Ammon's horn (tissue), 1 donor: Measurements from ENCODE around the gene TRIM28.
"Not testable (repeated sequence)": the region's sequence is repeated elsewhere in the genome, so short reads cannot be mapped to it uniquely, and the experiment has no call there.

Experiments
- DNase-seq: peaks from one replicate; pipeline ENCODE4 v3.0.0-alpha.2; 2016; ENCODE audit warnings: low spot score

The TRIM28 gene

GRCh38 chr19:58519355-58520256, 24.3 kb upstream of the TRIM28 start, which contains the start of gene ZBTB45:
ZBTB45 (minus strand) TSS chr19:58519810; CDS start chr19:58517673, 2,137 bp downstream.
- DNase-seq, result peak; percentile 97

DNA sequence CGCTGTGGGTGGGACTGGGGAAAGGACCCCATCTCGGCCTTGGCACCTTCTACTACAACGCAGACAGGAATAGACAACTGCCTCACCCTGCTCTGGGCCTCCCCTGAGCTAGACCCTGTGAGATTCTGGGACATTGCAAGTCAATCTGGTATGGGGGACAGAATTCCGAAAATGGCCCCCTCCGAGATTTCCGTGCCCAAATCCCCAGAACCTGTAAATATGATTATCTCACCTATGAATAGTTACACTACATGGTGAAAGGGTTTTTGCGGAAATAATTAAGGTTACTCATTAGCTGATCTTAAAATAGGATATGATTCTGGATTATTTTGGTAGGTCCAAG, 23.6 kb upstream of the TRIM28 start:
- no peak for DNase-seq

GRCh38 chr19:58521651-58522050, 22.2 kb upstream of the TRIM28 start:
- DNase-seq, result no peak

GRCh38 chr19:58522709-58523108, 21.2 kb upstream of the TRIM28 start:
- no peak for DNase-seq

DNA sequence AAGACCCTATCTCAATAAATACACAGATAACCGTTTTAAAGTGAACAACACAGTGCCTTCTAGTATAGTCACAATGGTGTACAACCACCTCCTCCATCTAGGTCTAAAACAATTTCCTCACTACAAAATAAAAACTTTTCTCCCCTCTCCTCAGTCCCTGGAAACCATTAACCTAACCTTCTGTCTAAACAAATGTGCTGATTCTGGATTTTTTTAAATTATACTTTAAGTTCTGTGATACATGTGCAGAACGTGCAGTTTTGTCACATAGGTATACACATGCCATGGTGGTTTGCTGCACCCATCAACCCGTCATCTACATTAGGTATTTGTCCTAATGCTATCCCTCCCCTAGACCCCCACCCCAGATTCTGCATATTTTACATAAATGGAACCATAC, 14.5 kb upstream of the TRIM28 start:
- DNase-seq, result no peak

- no peak for DNase-seq
Measured at GRCh38 chr19:58531034-58531840, 12.6 kb upstream of the TRIM28 start.

DNA sequence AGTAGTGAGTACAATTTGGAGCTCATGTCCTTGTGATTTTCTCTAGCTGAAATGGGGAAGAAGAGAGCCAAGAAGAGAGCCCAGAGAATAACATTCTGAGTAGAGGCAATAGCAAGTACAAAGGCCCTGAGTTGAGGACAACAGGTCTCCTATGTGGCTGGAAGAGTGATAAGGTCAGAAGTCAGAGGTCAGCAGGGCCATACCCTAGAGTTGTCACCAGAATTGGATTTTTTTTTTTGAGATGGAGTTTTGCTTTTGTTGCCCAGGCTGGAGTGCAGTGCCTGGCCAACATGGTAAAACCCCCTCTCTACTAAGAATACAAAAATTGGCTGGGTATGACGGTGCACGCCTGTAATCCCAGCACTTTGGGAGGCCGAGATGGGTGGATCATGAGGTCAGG, 8.0 kb upstream of the TRIM28 start:
- no peak for DNase-seq

GRCh38 chr19:58536852-58537798, 6.7 kb upstream of the TRIM28 start:
- DNase-seq, result no peak

DNA sequence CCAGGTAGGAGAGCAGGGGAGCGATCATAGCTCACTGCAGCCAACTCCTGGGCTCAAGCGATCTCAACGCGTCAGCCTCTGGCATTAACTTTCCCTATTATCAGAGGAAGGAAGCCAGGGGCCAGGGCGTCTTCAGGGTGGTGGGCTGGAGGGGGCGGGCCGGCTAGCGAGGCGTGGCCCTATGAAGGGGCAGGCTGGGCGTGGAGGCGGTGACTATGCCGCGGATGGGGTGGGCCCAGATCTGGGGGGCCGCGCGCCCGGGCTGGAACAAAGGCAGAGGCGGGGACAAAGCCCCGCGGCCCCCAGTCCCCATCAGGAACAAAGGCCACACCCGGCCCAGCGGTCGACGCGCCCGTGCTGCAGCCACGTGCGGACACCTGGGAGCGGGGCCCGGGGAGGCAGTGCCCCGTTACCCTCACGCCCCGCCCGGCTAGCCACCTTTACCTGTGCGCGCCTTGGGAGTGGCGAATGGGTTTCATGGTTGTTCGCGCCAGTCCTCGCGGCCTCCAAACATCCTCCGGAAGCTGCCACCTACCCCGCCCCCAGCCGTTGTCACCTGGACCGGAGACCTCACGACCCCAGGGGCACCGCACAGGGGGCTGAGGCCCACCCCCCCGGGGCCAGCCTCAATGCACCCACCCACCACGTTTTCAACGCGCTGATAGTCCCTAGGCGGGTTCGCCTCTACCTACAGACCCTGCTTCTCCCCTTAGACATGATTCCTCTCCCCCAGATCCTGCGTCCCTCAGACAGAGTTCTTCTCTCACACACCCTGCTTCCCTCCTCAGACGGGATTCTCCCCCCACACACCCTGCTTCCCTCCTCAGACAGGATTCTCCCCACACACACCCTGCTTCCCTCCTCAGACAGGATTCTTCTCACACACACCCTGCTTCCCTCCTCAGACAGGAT, 5.4 kb upstream of the TRIM28 start:
- DNase-seq, result no peak

DNA sequence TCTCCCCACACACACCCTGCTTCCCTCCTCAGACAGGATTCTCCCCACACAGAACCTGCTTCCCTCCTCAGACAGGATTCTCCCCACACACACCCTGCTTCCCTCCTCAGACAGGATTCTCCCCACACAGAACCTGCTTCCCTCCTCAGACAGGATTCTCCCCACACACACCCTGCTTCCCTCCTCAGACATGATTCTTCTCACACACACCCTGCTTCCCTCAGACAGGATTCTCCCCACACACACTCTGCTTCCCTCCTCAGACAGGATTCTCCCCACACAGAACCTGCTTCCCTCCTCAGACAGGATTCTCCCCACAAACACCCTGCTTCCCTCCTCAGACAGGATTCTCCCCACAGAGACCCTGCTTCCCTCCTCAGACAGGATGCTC, 4.7 kb upstream of the TRIM28 start:
- DNase-seq, result not testable (repeated sequence)

DNA sequence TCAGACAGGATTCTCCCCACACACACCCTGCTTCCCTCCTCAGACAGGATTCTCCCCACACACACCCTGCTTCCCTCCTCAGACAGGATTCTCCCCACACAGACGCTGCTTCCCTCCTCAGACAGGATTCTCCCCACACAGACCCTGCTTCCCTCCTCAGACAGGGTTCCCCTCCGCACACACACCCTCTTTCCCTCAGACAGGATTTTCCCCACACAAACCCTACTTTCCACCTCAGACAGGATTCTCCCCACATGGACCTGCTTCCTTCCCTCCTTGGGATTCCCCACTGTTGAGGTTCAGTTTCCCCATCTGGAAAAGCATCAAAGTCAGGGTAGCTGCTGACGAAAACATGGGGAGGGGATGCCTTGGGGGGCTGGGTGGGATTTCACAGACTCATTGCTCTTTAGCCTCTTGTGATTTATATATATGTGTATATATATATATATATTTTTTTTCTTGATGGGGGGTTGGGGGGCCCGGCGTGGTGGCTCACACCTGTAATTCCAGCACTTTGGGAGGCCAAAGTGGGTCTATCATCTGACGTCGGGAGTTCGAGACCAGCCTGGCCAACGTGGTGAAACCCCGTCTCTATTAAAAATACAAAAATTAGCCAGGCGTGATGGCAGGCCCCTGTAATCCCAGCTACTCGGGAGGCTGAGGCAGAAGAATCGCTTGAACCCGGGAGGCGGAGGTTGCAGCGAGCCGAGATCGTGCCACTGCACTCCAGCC, 1.1 kb upstream of the TRIM28 start:
- DNase-seq, result not testable (repeated sequence)

DNA sequence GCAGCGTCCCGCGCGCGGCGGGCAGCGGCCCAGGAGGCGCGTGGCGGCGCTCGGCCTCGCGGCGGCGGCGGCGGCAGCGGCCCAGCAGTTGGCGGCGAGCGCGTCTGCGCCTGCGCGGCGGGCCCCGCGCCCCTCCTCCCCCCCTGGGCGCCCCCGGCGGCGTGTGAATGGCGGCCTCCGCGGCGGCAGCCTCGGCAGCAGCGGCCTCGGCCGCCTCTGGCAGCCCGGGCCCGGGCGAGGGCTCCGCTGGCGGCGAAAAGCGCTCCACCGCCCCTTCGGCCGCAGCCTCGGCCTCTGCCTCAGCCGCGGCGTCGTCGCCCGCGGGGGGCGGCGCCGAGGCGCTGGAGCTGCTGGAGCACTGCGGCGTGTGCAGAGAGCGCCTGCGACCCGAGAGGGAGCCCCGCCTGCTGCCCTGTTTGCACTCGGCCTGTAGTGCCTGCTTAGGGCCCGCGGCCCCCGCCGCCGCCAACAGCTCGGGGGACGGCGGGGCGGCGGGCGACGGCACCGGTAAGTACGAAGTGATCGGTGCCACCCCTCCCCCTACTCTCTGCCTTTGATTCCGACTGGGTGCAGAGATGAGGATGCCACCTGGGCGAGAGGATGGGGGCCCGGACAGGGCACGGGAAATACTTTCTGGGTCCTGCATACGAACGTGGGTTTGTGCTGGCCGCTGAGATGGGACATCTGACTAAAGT, 874 bp downstream of the TRIM28 start:
- DNase-seq, result no peak

- no peak for DNase-seq
Measured at GRCh38 chr19:58545286-58546018, 1.6 kb downstream of the TRIM28 start.

- DNase-seq, result no peak
Measured at GRCh38 chr19:58546019-58546530, 2.2 kb downstream of the TRIM28 start.

DNA sequence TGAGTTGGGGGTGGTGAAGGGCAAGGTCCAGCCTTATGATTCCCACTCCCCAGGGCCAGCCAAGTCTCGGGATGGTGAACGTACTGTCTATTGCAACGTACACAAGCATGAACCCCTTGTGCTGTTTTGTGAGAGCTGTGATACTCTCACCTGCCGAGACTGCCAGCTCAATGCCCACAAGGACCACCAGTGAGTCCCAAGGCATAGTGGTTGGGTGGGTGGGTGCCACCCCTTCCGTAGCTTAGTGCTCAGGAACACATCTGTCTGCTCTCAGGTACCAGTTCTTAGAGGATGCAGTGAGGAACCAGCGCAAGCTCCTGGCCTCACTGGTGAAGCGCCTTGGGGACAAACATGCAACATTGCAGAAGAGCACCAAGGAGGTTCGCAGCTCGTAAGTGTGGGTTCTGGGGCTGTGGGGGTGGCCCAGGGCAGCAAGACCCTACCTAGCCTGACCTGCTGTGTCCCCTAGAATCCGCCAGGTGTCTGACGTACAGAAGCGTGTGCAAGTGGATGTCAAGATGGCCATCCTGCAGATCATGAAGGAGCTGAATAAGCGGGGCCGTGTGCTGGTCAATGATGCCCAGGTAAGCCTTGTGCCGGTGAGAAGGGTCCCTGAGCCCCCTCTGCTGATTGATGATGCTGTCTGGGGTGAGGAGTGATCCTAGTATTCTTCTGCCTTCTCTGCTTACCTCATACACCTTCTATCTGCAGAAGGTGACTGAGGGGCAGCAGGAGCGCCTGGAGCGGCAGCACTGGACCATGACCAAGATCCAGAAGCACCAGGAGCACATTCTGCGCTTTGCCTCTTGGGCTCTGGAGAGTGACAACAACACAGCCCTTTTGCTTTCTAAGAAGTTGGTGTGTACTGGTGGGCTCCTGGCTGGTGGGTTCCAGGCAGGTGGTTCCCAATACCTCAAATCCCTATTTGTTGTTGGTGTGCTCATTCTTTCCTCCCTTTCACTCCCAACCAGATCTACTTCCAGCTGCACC, 3.8 kb downstream of the TRIM28 start:
- DNase-seq, result no peak

GRCh38 chr19:58548859-58549663, 5.2 kb downstream of the TRIM28 start:
- no peak for DNase-seq
